Stimulated activated naive CD8-positive, alpha-beta T cell treated with anti-CD3 and anti-CD28 coated beads, Interleukin-15, Interleukin-2, amounts not matched to agents 100 ng/mL and 50 ng/mL, for 24 hours (primary cell): ENCODE data around the gene CSNK1A1.
"Not testable (repeated sequence)": the region's sequence is repeated elsewhere in the genome, so short reads cannot be mapped to it uniquely, and the experiment has no call there.

Source experiments
- H3K27ac Mint-ChIP-seq: one replicate; pipeline ENCODE4 v1.8.0; 2021; ENCODE audit warnings: mild to moderate bottlenecking, mixed read lengths
- H3K27me3 Mint-ChIP-seq: one replicate; pipeline ENCODE4 v1.8.0; 2021; ENCODE audit warnings: mixed read lengths
- H3K36me3 Mint-ChIP-seq: one replicate; pipeline ENCODE4 v1.8.0; 2021; ENCODE audit warnings: low read depth, mixed read lengths
- H3K4me1 Mint-ChIP-seq: one replicate; pipeline ENCODE4 v1.8.0; 2021; ENCODE audit warnings: low read depth, mixed read lengths
- H3K4me3 Mint-ChIP-seq: one replicate; pipeline ENCODE4 v1.8.0; 2021; ENCODE audit warnings: mild to moderate bottlenecking, mixed read lengths
- H3K9me3 Mint-ChIP-seq: one replicate; pipeline ENCODE4 v1.8.0; 2021; ENCODE audit warnings: mixed read lengths

The CSNK1A1 gene

DNA sequence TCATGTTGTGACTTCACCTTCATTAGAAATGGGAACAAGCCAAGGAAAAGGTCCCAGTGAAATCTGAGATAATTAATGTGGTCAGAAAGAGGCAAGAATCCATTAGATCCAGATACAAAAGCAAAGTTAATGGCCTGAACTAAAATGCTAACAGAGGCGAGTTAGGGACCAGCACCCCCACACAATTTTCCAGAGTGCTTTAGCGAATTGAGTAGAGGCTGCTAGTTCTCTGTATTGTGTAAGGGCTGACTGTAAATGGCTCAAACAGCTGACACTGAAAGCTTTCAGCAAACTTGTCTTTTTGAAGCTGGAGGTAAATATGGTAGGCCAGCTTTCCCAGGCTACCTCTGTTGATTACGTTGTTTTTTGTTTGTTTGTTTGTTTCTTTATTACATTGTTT, 75.5 kb downstream of the CSNK1A1 start:
- Mint-ChIP-seq H3K4me3 (no peak overlapping the region), H3K36me3 (no peaks in the 10 kb centered on the region), H3K9me3 (no peaks in the 10 kb centered on the region), H3K27ac (no peak overlapping the region), H3K4me1 (no peaks in the 10 kb centered on the region), H3K27me3 (peaks cover 6% of the 10 kb centered on the region)

DNA sequence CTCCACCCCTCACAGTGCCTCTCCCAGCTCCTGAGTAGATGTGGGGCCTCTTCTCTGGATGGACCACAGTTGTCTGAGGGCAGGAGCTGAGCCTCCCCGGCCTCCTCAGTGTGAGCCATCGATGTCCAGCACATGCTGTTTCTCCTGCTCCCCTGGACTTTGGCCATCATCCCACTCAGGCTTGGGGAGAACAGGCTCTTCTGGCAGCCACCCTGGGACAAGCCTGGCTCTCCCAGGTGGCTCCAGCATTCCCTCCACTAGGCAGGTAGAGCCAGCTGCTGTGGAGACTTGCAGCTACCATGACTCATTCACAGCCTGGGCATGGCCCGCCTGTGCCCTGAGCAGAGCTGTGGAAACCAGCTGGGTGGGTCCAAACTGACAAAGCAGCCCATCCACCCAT, 77.0 kb downstream of the CSNK1A1 start:
- Mint-ChIP-seq H3K4me1 (no peaks in the 10 kb centered on the region), H3K9me3 (no peaks in the 10 kb centered on the region), H3K27ac (no peak overlapping the region), H3K36me3 (no peaks in the 10 kb centered on the region), H3K4me3 (no peak overlapping the region), H3K27me3 (peaks cover 8% of the 10 kb centered on the region)

DNA sequence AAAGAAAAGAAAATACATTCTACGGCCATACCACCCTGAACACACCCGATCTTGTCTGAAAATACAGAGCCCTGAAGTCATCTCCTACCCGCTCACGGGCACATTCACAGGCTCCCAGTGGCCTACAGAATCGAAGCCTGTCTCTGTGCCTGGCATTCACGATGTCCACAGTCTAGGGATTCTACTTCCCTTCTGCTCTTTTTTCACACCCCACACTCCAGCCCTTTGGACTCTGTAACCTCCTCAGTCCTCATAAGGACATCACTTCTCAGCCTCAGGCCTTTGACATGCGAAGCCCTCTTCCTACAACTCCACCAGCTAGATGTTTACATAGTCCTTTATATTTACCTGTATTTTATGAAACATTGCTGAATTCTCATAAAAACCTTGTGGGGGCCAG, 77.8 kb downstream of the CSNK1A1 start:
- Mint-ChIP-seq H3K9me3 (no peaks in the 10 kb centered on the region), H3K4me3 (no peak overlapping the region), H3K27me3 (peaks cover 8% of the 10 kb centered on the region), H3K4me1 (no peaks in the 10 kb centered on the region), H3K27ac (no peak overlapping the region), H3K36me3 (no peaks in the 10 kb centered on the region)

- no peaks in the 10 kb centered on the region for H3K4me1 Mint-ChIP-seq
- peaks cover 11% of the 10 kb centered on the region for H3K27me3 Mint-ChIP-seq
- H3K36me3 Mint-ChIP-seq = no peaks in the 10 kb centered on the region
- no peaks in the 10 kb centered on the region for H3K9me3 Mint-ChIP-seq
- H3K4me3 Mint-ChIP-seq = no peak overlapping the region
- H3K27ac Mint-ChIP-seq = no peak overlapping the region
Measured at GRCh38 chr5:149472399-149472798, 78.8 kb downstream of the CSNK1A1 start.

DNA sequence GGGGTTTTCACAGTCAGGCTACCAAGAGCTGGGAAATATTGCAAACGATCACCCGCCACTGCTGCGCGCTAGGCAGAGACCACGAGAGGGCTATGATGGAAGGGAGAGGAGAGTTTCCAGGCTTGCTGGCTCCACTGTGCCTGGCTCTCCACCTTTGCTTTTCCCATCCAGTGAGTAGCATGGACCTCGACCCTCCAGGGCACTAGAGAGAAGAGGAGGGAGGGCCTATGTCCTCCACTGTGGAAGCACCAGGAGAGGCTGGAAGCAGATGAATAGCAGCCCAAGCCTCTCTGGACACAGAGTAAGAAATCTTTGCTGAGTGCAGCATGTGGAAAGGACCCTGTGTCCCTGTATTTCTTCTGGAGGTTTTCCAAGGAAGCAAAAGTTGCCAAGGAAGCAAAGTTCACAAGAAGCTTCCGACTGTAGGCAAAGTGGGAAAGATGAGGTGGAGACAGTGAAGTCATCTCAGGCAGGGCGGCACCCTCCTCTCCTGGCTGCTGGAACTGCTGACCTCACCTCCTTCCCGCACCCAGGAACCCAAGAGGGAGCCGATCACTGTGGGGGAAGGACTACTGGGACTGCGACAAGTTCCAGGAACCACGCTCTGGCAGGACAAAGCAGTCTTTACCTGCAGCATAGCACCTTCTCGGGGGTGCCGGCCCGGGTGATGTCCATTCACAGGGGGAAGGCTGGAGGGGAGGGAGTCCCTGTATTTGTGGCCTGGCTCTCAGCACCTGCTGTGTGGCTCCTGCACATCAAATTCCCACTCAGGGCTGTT, 79.6 kb downstream of the CSNK1A1 start:
- no peak overlapping the region for H3K27ac Mint-ChIP-seq
- H3K4me1 Mint-ChIP-seq = no peaks in the 10 kb centered on the region
- no peaks in the 10 kb centered on the region for H3K36me3 Mint-ChIP-seq
- H3K4me3 Mint-ChIP-seq = no peak overlapping the region
- peaks cover 11% of the 10 kb centered on the region for H3K27me3 Mint-ChIP-seq
- no peaks in the 10 kb centered on the region for H3K9me3 Mint-ChIP-seq

DNA sequence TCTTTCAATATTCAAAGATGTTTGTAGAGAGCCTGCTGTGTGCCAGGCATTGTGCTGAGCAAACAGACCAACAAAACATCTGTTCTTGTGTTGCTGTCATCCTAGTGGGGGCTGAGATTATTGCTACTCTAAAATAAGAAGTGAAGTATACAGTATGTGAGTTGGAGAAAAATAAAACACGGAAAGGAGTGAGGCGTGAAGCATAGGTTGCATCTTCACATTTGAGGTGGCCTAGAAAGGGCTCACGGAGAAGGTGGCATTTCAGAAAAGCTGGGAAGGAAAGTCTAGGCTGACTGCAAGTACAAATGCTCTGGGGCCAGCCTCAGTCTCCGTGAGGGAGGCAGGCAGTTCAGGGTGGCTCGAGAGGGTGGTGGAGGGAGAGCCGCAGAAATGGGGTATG, 80.3 kb downstream of the CSNK1A1 start:
- no peaks in the 10 kb centered on the region for H3K4me1 Mint-ChIP-seq
- no peak overlapping the region for H3K27ac Mint-ChIP-seq
- H3K4me3 Mint-ChIP-seq = no peak overlapping the region
- no peaks in the 10 kb centered on the region for H3K36me3 Mint-ChIP-seq
- no peaks in the 10 kb centered on the region for H3K9me3 Mint-ChIP-seq
- H3K27me3 Mint-ChIP-seq = peaks cover 11% of the 10 kb centered on the region

DNA sequence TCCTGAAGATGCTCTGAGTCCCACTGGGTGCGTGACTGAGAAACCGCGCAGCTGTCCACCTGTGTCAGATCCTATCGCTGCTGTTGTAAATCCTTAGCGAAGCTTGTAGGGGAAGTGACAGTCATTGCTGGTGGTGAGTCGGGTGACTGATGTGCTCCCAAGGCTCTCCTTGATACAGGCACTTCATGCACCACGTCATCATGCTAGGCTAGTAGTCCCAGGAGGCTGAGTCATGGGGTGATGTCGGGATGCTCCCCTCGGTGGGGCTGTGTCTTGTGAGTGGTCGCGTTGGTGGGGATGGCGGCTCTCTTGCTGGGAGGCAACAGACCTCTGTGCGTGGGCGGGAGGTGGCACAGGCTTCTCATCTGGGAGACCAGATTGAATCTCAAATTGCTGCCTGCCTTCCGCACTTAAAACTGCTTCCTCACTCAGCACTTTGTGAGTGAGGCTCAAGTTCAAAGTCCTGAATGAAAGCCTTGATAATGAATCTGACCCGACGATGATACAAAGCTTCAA, 84.7 kb downstream of the CSNK1A1 start:
- no peaks in the 10 kb centered on the region for H3K4me1 Mint-ChIP-seq
- peaks cover 8% of the 10 kb centered on the region for H3K27me3 Mint-ChIP-seq

DNA sequence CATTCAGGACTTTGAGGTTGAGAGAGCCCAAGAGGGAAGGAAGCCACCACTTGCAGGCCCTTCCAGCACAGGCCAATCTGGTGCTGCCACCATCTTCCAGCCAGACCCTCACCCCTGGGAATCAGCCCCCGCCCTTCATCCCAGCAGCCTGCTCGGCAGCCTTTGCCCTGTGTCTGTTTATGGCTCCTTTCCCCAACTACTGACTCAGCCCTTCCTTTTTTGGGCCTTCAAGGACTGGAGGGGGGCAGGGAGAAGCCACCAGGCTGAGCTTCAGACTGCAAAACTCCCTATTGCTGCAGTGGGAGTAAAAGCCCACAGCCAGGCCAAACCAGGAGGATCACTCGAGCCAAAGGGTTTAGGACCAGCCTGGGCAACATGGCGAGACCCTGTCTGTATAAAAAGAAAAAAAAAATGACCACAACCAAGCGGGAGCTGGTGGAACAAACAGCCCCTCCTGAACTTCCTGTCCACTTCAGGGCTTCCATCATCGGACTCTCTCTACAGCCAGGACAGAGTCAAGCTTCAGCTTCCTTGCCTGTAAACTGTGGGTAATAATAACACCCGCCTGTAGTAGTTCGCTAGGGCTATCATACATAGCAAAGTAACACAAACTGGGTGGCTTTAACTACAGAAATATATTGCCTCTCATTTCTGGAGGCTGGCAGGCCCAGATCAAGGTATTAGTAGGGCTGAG, 86.3 kb downstream of the CSNK1A1 start:
- H3K27me3 Mint-ChIP-seq = peaks cover 3% of the 10 kb centered on the region
- no peaks in the 10 kb centered on the region for H3K4me1 Mint-ChIP-seq
- no peaks in the 10 kb centered on the region for H3K9me3 Mint-ChIP-seq
- no peak overlapping the region for H3K4me3 Mint-ChIP-seq
- no peak overlapping the region for H3K27ac Mint-ChIP-seq
- H3K36me3 Mint-ChIP-seq = no peaks in the 10 kb centered on the region

More for the DNA sequence above, 84.7 kb downstream of the CSNK1A1 start:
- Mint-ChIP-seq H3K36me3 (no peaks in the 10 kb centered on the region), H3K27ac (no peak overlapping the region), H3K9me3 (no peaks in the 10 kb centered on the region), H3K4me3 (no peak overlapping the region)

GRCh38 chr5:149461907-149462306, 89.3 kb downstream of the CSNK1A1 start:
- not testable (repeated sequence) for H3K9me3 Mint-ChIP-seq, H3K4me1 Mint-ChIP-seq, H3K4me3 Mint-ChIP-seq, H3K27ac Mint-ChIP-seq, H3K36me3 Mint-ChIP-seq, H3K27me3 Mint-ChIP-seq

DNA sequence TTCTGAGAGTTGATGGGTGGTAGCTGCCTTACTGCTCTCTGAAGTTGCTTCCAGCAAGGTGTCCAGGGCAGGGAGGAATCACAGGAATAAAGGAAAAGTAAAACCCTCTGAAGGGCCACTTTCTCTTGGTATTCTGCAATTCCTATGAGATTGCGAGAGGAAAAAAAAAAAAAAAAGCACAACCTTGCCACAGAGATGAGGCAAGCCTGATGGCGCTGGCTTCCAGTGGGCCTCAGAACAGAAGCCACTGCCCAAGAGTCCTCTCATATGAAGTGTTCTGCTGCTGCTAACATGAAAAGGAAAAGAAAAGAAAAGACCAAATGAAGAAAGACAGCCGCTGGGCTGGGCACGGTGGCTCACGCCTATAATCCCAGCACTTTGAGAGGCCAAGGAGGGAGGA, 91.3 kb downstream of the CSNK1A1 start:
- H3K27ac Mint-ChIP-seq = no peak overlapping the region
- H3K4me3 Mint-ChIP-seq = no peak overlapping the region
- H3K27me3 Mint-ChIP-seq = no peaks in the 10 kb centered on the region
- H3K36me3 Mint-ChIP-seq = no peaks in the 10 kb centered on the region
- no peaks in the 10 kb centered on the region for H3K4me1 Mint-ChIP-seq
- H3K9me3 Mint-ChIP-seq = no peaks in the 10 kb centered on the region

GRCh38 chr5:149457393-149457763, 93.9 kb downstream of the CSNK1A1 start:
- H3K4me3 Mint-ChIP-seq = no peak overlapping the region
- no peaks in the 10 kb centered on the region for H3K4me1 Mint-ChIP-seq
- H3K9me3 Mint-ChIP-seq = no peaks in the 10 kb centered on the region
- no peaks in the 10 kb centered on the region for H3K27me3 Mint-ChIP-seq
- H3K36me3 Mint-ChIP-seq = no peaks in the 10 kb centered on the region
- H3K27ac Mint-ChIP-seq = no peak overlapping the region

DNA sequence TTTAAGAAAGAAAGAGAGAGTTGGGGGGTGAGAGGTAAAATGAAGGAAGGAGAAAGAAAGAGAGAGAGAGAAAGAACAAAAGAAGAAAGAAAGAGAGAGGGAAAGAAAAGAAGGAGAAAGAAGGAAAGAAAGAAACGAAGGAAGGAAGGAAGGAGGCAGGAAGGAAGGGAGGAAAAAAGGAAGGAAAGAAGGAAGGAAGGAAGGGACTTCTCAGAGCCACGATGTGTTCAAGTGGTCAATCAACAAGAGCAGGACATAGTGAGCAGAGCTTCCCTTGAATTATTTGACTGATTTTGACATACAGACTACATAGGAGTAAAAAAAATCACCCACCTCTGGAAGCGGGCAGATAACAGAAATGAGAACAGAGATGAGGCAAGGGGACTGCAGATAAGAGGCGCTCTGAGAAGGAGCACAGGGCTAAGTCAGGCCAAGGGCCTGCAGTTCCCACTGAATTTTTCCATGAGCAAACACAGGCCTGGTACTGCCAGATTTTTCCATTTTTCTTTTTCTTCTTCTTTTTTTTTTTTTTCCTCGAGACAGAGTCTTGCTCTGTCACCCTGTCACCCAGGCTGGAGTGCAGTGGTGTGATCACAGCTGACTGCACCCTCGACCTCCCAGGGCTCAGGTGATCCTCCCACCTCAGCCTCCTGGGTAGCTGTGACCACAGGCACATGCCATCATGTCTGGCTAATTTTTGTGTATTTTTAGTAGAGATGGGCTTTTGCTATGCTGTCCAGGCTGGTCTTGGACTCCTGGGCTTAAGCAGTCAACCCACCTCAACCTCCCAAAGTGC, 94.4 kb downstream of the CSNK1A1 start:
- no peak overlapping the region for H3K27ac Mint-ChIP-seq
- no peaks in the 10 kb centered on the region for H3K4me1 Mint-ChIP-seq
- no peaks in the 10 kb centered on the region for H3K36me3 Mint-ChIP-seq
- H3K4me3 Mint-ChIP-seq = no peak overlapping the region
- no peaks in the 10 kb centered on the region for H3K9me3 Mint-ChIP-seq
- H3K27me3 Mint-ChIP-seq = no peaks in the 10 kb centered on the region

GRCh38 chr5:149455889-149456409, 95.3 kb downstream of the CSNK1A1 start:
- no peaks in the 10 kb centered on the region for H3K36me3 Mint-ChIP-seq
- no peaks in the 10 kb centered on the region for H3K4me1 Mint-ChIP-seq
- H3K4me3 Mint-ChIP-seq = no peak overlapping the region
- no peaks in the 10 kb centered on the region for H3K27me3 Mint-ChIP-seq
- no peak overlapping the region for H3K27ac Mint-ChIP-seq
- no peaks in the 10 kb centered on the region for H3K9me3 Mint-ChIP-seq

DNA sequence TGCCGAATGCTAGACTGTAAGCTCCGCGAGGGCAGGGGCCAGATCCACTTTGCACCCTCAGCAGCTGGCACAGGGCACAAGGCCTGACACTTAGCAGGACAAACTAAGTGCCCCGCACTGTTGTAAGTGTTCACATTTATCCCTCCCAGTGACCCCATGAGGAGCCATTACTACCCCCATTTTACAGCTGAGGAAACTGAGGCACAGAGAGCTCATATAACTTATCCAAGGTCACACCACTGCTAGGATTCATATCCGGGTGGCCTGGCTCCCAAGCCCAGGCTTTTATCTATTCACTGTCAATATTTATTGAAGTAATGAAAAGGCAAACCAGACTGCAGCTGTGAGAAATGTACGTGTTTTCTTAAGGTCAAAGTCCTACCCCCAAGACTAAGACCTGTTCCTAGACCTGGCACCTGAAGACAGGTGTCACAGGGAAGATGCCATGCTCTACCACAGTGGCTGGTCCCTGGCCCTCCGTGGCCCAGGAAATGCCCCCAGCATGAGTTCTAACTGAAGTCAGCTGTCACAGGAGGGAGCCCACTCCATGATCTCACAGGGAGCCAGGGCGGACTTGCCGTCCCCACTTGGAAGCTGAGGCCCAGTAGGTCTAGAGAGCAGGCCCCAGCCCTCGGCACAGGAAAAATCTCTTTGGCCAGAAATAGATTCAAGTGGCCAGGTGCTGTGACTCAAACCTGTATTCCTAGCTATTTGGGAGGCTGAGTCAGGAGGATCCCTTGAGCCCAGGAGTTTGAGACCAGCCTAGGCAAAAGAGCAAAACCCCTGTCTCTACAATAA, 97.4 kb downstream of the CSNK1A1 start:
- Mint-ChIP-seq H3K9me3 (no peaks in the 10 kb centered on the region), H3K4me3 (no peak overlapping the region), H3K27me3 (no peaks in the 10 kb centered on the region), H3K27ac (no peak overlapping the region), H3K36me3 (no peaks in the 10 kb centered on the region), H3K4me1 (no peaks in the 10 kb centered on the region)
